HG03457 (cell line): ENCODE results near the gene OMP.

Experiments used
- ATAC-seq: cut with Tn5 transposase; IDR thresholded peaks from one replicate; pipeline ENCODE4 v1.9.1; 2021; ENCODE audit warnings: moderate number of reproducible peaks; ENCODE audit not compliant: unreplicated experiment

The OMP gene

GRCh38 chr11:77101043-77101537 is 1.6 kb upstream of the OMP start:
- ATAC-seq = no peak

DNA sequence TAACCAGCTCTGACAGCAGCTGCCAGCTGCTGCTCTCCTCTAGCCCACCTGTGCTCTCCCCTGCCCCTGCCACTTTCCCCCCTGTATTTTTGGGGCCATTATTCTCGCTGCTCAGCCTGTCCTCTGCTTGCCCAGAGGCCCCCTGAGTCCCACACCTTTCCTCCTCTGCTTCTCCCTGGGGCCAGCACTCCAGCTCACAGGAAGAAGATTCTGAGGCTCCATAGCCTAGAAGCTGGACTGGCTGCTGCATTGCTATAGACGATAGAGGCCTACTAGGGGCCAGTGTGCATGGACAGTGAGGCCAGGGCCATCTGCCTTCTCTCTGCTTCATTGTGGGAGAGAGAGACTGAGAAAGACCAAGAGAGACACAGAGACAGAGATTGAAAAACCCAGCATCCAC is 679 bp downstream of the OMP start:
- ATAC-seq = no peak

- ATAC-seq = no peak
Observed at GRCh38 chr11:77104727-77105126, 2.1 kb downstream of the OMP start.

DNA sequence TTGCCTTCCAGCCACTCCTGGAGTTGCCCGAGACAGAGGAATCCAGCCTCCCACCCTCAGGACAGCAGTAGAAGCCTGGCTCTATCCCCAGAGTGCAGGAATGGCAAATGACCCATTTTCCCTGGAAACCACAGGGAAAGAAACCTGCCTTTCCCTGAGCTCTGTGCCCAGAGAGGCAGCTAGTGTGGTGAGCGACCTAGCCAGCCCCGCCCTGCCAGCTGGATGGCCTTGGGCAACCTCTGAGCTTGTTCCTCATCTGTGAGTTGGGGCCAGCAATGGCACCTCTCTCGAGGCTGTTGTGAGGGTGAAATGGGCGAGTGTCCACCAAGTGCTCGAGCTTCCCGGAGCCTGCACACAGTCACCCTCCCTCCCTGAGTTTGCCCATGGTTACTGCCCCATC is 3.7 kb downstream of the OMP start:
- no peak for ATAC-seq

- ATAC-seq = no peak
Observed at GRCh38 chr11:77106759-77107158, 4.1 kb downstream of the OMP start.

DNA sequence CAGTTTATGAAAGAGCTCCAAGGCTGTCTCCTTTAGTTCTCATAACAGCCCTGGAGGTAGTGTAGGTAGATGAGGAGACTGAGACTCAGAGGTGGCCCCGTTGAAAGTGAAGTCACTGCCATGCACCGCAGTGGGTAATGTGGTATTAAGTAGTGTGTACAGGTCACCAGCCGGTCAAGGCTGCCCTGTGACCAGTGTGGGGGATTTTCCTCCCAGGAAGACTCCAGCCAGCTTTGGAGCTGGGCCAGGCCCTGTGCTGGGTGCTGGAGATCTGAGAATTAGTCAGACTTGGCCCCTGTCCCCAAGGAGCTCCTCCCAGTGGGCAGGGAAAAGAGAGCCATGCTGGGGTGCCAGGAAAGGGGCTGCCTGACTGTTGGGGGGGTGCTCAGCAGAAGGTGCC is 5.3 kb downstream of the OMP start:
- ATAC-seq = no peak

DNA sequence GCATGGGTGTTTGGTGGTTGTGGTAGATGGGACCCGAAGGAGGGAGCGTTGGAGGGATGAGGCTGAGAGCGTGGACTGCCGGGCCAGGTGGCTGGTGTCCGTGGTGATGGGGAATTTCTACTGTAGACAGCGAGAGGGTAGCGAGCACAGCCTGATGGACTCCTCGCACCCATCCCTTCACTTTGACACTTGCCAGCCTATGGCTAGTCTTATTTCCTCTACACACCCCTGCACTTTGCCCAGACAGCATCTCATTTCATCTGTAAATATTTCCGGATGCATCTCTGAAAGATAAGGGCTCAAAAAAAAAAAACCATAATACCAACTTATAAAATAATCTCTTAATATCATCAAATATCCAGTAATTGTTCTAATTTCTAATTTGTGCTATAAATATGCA is 5.8 kb downstream of the OMP start:
- ATAC-seq = no peak

- ATAC-seq = no peak
Observed at GRCh38 chr11:77109236-77110019, 6.8 kb downstream of the OMP start.

- ATAC-seq = no peak
Observed at GRCh38 chr11:77110836-77111235, 8.2 kb downstream of the OMP start.

DNA sequence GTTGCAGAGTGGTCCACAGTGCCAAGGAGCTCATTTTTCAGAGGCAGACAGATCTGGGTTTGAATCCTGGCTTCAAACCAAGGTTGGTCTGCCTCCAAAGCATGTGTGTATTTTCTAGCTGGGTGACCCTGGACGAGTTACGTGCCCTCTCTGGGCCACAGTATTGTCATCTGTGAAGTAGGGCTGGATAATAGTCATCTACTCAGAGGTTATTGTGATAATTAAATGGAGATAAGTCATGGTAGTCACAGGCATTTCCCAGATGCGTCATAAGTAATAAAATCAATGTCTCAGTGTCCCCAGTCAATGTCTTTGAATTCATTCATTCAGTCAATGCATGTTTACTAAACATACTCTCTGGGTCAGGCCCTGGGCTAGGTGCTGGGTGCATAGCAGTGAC is 8.6 kb downstream of the OMP start:
- ATAC-seq = no peak

GRCh38 chr11:77111946-77112345 is 9.3 kb downstream of the OMP start:
- ATAC-seq = no peak

DNA sequence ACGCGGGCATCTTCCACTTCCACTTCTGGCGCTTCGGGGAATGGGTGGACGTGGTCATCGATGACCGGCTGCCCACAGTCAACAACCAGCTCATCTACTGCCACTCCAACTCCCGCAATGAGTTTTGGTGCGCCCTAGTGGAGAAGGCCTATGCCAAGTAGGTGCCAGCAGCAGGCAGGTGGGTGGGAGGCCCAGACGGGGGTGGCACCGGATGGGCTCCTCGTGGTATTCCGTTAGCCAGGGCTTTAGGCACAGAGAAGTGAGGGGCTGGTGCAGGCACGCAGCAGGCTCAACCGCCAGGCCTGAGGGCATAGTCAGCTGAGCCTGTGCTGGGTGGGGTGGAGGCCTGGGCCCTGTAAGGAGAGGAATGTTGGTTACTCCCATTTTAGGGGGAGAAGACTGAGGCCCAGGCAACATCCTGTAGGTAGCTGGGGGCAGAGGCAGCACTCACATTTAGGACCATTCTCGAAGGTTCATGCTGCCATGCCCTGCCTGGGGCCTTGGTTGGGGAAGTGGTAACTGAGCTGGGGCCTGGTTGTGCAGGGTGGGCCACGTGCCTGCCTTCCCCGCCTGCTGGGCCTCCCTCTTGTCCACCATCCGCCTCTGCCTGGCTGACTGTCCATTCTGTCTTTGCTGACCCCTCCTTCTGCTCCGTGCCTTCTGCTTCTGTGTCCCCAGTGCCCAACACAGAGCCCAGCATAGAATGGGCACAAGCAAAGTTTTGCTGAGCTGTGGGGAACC is 10.2 kb downstream of the OMP start:
- ATAC-seq = no peak

DNA sequence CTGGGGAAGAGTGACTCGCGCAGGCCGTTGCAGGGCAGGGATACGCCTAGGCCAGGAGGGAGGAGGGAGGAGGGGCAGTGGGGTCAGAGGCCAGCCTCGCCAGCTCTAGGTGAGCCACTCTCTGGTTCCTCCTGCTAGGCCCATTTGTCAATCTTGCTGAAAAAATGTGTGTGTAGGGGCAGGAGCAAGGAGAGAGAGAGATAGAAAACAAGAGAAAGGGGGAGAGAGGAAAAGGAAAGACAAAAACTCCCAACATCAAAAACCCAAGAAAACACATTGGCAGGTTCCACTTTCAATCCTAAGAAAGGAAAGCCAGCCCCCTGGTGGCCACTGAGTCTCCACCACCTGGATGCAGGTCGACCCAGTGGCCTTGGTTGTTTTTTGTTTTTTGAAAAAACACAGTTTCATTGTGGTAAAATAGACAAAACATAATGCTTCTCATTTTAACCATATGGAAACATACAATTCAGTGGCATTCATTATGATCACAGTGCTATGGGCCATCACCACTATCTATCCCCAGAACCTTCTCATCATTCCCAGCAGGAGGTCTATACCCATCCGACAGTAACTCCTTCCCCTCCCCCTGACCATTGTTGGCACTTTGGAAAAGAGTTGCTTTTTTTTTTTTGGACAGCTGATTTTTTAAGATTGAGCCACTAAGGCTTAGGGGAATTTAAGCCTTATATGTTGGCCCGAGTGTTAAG is 10.9 kb downstream of the OMP start:
- no peak for ATAC-seq

GRCh38 chr11:77114089-77114463 is 11.4 kb downstream of the OMP start:
- ATAC-seq = no peak

- ATAC-seq = no peak
Observed at GRCh38 chr11:77115181-77115611, 12.6 kb downstream of the OMP start.

DNA sequence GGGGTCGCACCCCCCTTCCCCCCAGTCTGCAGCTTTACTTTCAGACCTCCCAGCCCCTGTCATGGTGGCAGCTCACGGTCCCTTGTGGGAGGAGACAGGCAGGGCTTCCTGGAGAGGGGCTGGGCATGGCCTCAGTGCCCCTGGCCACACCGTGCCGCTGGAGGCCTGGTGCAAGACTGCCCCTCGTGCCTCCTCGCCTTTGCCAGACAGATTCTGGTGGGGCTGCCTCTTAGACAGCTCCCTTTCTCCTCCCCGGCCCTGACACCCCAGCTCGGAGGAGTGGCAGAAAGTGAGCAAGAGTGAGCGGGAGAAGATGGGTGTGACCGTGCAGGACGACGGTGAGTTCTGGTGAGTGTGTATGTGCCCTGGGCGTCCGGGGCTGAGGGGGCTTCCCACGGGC is 13.3 kb downstream of the OMP start:
- ATAC-seq = no peak

DNA sequence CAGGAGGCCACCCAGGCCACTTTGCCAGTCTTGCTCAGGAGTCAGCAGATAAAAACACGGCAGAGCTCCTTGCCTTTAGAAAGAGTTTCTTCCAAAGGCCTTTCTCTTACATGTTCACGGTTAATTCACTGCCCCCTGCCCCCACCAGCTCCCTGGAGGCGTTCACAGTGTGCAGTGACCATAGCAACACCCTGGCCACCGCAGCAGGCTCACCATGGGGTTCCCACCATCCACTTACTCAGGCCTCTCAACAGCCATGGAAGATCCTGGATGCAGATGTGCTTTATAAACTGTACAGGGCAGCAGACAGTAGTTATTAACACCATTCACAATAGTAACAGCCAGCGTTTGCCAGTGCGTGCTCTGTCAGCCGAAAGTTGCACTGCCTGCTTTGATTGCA is 14.9 kb downstream of the OMP start:
- no peak for ATAC-seq

- no peak for ATAC-seq
Observed at GRCh38 chr11:77118086-77118485, 15.4 kb downstream of the OMP start.

DNA sequence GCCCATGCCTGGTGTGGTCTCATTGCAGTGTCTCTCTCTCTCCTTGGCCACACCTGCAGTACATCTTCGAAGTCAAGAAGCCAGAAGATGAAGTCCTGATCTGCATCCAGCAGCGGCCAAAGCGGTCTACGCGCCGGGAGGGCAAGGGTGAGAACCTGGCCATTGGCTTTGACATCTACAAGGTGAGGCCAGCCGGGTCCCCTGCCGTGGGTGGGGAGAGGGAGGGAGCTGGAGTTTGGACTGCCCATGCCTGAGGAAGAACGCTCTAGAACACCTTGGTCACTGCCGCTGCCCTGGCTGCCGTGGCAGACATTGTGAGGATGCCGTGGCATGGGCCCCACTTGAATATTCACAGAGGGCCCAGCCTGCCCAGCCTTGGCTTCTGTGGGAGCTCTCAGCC is 16.3 kb downstream of the OMP start:
- ATAC-seq = no peak

DNA sequence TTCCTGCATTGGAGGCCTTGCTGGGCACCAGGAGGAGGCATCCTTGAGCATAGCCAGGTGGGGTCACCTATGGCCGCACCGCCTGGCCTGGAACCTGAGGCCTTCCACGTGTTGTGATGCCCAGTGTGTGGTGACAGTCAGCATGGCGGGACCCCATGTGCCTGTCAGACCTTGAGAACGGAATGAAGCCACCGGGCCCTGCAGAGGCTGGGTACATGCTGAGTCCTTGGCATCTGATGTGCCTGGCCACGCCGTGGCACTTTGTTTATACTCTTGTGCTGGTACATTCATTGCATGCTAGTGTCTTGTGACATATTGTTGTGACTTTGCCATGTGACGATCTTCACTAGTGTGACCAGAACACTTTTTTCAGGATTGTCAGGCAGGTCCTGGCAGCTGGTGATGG is 16.9 kb downstream of the OMP start:
- ATAC-seq = no peak

DNA sequence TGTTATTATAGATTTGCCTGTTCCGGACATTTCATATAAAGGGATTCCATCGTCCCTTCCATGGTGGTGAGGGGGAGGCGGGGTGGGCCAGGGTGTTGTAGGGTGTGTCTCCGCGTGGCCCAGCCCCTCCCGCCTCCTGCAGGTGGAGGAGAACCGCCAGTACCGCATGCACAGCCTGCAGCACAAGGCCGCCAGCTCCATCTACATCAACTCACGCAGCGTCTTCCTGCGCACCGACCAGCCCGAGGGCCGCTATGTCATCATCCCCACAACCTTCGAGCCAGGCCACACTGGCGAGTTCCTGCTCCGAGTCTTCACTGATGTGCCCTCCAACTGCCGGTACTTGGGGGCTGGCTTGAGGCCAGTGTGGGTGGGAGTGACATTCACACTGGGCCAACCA is 17.9 kb downstream of the OMP start:
- ATAC-seq = no peak
